DND-41 (cell line): ENCODE results near the gene RNF220.

ENCODE experiments used
- ATAC-seq: fragments of 200-7000 bp; cut with Tn5 transposase; 3 replicates; pipeline ENCODE4 v1.9.1; 2021; ENCODE audit warnings: low read depth; ENCODE audit not compliant: insufficient read depth
- DNase-seq: peaks from one replicate; pipeline ENCODE4 v3.0.0-alpha.2; 2020
- H2AFZ ChIP-seq: 2 replicates; pipeline ENCODE4 v1.6.0; 2012; ENCODE audit warnings: low read depth, low read length
- H3K27ac ChIP-seq: 2 replicates; pipeline ENCODE4 v1.5.1; 2012; ENCODE audit warnings: low read length, inconsistent platforms
- H3K27me3 ChIP-seq: fragments of 200-600 bp; sonication (generic); 2 replicates; pipeline ENCODE4 v1.6.0; 2012; ENCODE audit warnings: low read length, mild to moderate bottlenecking, inconsistent platforms; ENCODE audit not compliant: insufficient read depth, poor library complexity
- H3K36me3 ChIP-seq: 2 replicates; pipeline ENCODE4 v1.5.1; 2012; ENCODE audit warnings: low read length, inconsistent platforms; ENCODE audit not compliant: insufficient read depth
- H3K4me1 ChIP-seq: 2 replicates; pipeline ENCODE4 v1.5.1; 2012; ENCODE audit warnings: mild to moderate bottlenecking, low read length; ENCODE audit not compliant: insufficient read depth
- H3K4me2 ChIP-seq: 2 replicates; pipeline ENCODE4 v1.6.0; 2012; ENCODE audit warnings: mild to moderate bottlenecking, moderate library complexity, low read length, inconsistent platforms; ENCODE audit not compliant: insufficient read depth
- H3K4me3 ChIP-seq, 2 experiments: fragments of 200-600 bp in 1 of 2; shearing (Covaris generic) in 1 of 2; 2 replicates each; pipeline ENCODE4 v1.5.1; 2012 to 2016; ENCODE audit warnings: inconsistent platforms in 2 of 2, low read length in 2 of 2, mild to moderate bottlenecking in 2 of 2, low read depth in 1 of 2, moderate library complexity in 1 of 2
- H3K79me2 ChIP-seq: 2 replicates; pipeline ENCODE4 v1.6.0; 2012; ENCODE audit warnings: low read length, inconsistent platforms; ENCODE audit not compliant: insufficient read depth
- H3K9ac ChIP-seq: 2 replicates; pipeline ENCODE4 v1.6.0; 2012; ENCODE audit warnings: low read depth, mild to moderate bottlenecking, inconsistent platforms, low read length, moderate library complexity
- H3K9me3 ChIP-seq: 2 replicates; pipeline ENCODE4 v1.5.1; 2012; ENCODE audit warnings: low read length, moderate library complexity, mild to moderate bottlenecking, inconsistent platforms; ENCODE audit not compliant: insufficient read depth, severe bottlenecking
- H4K20me1 ChIP-seq: 2 replicates; pipeline ENCODE4 v1.6.0; 2012; ENCODE audit warnings: low read length; ENCODE audit not compliant: insufficient read depth
- EZH2 ChIP-seq: IDR thresholded peaks from 3 replicates; pipeline ENCODE4 v1.6.1; 2012; ENCODE audit warnings: borderline replicate concordance, low read depth, mild to moderate bottlenecking, moderate library complexity, low read length, inconsistent platforms; ENCODE audit not compliant: severe bottlenecking
- TF ChIP-seq, protein P1 (sequence below): IDR thresholded peaks from 2 replicates; pipeline ENCODE4 v1.5.1; 2012; ENCODE audit warnings: borderline replicate concordance, low read length, moderate library complexity, mild to moderate bottlenecking; ENCODE audit not compliant: poor library complexity, severe bottlenecking; ENCODE audit errors: extremely low read depth

The RNF220 gene

GRCh38 chr1:44534771-44535170 lies 129.7 kb downstream of the RNF220 start:
- H3K4me2 ChIP-seq = no peak overlapping the region
- no peak overlapping the region for H3K27ac ChIP-seq
- TF ChIP-seq EZH2 = no peak
- TF ChIP-seq, protein P1, sequence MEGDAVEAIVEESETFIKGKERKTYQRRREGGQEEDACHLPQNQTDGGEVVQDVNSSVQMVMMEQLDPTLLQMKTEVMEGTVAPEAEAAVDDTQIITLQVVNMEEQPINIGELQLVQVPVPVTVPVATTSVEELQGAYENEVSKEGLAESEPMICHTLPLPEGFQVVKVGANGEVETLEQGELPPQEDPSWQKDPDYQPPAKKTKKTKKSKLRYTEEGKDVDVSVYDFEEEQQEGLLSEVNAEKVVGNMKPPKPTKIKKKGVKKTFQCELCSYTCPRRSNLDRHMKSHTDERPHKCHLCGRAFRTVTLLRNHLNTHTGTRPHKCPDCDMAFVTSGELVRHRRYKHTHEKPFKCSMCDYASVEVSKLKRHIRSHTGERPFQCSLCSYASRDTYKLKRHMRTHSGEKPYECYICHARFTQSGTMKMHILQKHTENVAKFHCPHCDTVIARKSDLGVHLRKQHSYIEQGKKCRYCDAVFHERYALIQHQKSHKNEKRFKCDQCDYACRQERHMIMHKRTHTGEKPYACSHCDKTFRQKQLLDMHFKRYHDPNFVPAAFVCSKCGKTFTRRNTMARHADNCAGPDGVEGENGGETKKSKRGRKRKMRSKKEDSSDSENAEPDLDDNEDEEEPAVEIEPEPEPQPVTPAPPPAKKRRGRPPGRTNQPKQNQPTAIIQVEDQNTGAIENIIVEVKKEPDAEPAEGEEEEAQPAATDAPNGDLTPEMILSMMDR = no peak
- no peak for ATAC-seq
- no peaks in the 10 kb centered on the region for H3K79me2 ChIP-seq
- H3K27me3 ChIP-seq = peaks cover 19% of the 10 kb centered on the region
- no peaks in the 10 kb centered on the region for H3K9me3 ChIP-seq
- H2AFZ ChIP-seq = no peak overlapping the region
- H3K36me3 ChIP-seq = no peaks in the 10 kb centered on the region
- H3K4me1 ChIP-seq = no peaks in the 10 kb centered on the region
- no peak overlapping the region for H3K9ac ChIP-seq
- H3K4me3 ChIP-seq = no peak overlapping the region
- no peak for DNase-seq
- H4K20me1 ChIP-seq = no peaks in the 10 kb centered on the region

- Histone ChIP-seq H3K36me3 (no peaks in the 10 kb centered on the region), H3K27ac (no peak overlapping the region), H2AFZ (no peak overlapping the region), H3K4me2 (no peak overlapping the region), H3K4me3 (no peak overlapping the region), H3K9ac (no peak overlapping the region), H3K27me3 (peaks cover 16% of the 10 kb centered on the region), H4K20me1 (no peaks in the 10 kb centered on the region), H3K79me2 (no peaks in the 10 kb centered on the region), H3K9me3 (no peaks in the 10 kb centered on the region), H3K4me1 (no peaks in the 10 kb centered on the region)
- no peak for ATAC-seq
- DNase-seq = no peak
- TF ChIP-seq EZH2 = no peak
- TF ChIP-seq, protein P1 = no peak
Measured at GRCh38 chr1:44536357-44537209, 131.5 kb downstream of the RNF220 start.

DNA sequence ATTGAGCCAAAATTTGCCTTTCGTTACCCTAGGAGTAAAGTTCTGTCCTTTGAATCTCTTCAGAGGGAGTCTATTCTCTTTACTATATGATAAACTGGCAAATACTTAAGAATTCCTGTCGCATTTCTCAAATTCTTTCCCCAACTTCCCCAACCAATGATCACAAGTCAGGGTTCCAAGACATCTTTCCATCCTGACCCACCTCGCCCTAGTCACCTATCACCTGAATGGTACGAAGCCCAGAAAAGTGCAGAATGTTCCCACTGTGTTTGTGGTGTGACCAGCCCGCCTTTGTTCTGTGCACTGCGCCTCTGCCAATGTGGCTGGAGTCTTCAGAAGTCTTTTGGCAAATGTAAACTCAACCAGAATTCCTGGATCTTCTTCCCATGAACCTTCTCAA lies 132.5 kb downstream of the RNF220 start:
- no peak overlapping the region for H3K9ac ChIP-seq
- no peaks in the 10 kb centered on the region for H3K79me2 ChIP-seq
- H3K4me3 ChIP-seq = no peak overlapping the region
- no peaks in the 10 kb centered on the region for H3K36me3 ChIP-seq
- no peaks in the 10 kb centered on the region for H4K20me1 ChIP-seq
- ATAC-seq (no peak), DNase-seq (no peak)
- TF ChIP-seq EZH2 = no peak
- TF ChIP-seq, protein P1 = no peak
- H3K4me2 ChIP-seq = no peak overlapping the region
- H2AFZ ChIP-seq = no peak overlapping the region
- no peaks in the 10 kb centered on the region for H3K9me3 ChIP-seq
- no peaks in the 10 kb centered on the region for H3K4me1 ChIP-seq
- H3K27me3 ChIP-seq = peaks cover 8% of the 10 kb centered on the region
- H3K27ac ChIP-seq = no peak overlapping the region
